GM18519 (cell line): ENCODE data around the gene PTCSC3.
"Not testable (repeated sequence)": the region's sequence is repeated elsewhere in the genome, so short reads cannot be mapped to it uniquely, and the experiment has no call there.

Source experiments
- ATAC-seq: cut with Tn5 transposase; IDR thresholded peaks from one replicate; pipeline ENCODE4 v1.9.1; 2021; ENCODE audit warnings: mild to moderate bottlenecking, moderate library complexity; ENCODE audit not compliant: unreplicated experiment, low FRiP score

The PTCSC3 gene

DNA sequence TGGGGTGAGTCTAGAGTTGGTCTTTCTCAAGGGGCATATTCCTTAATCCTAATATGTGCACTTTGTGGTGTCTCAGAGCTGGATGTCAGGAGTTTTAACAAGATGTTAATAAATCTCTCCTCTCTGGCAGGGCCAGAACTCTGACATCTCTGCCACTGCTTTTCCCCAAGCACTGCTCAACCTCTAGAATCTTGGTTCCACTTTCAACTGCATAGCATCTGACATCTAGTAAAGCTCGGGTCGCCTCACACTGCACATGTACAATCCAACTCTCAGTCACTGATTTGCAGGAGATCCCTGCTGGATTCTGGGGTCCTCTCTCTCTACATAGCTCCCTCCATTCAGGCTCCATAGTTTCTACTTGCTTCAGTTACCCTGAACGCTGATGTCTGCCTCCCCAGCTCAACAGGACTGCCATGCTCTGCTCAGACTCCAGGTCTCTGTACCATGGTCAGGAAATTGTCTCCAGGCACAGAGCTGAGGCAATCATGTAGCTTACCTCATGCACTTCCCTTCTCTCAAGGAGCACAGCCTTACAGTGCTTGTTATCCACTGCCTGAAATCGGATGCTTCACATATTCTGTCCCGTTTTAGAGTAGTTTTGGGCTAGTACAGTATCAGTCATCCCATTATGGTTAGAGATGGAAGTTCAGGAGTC lies 1.6 kb downstream of the PTCSC3 start:
- ATAC-seq = no peak

DNA sequence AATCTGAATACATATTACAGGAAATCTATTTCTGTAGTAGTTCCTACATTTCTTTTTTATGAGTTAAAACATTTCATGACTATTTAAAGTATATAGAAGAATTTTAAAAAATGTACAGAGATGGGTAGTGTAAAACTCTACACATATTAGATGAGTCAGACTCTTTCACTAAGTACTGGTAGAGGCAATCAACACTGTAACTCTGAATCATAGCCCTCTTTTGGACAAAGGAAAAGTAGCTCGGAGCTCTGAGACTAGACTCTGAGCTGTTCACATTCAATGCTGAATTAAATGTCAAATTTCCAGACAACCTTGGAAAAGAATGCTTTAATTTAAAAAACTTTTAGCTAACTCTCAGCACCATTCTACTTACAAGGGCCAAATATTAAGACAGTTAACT lies 3.4 kb downstream of the PTCSC3 start:
- no peak for ATAC-seq

GRCh38 chr14:36171607-36172006 lies 4.9 kb downstream of the PTCSC3 start:
- no peak for ATAC-seq

GRCh38 chr14:36167431-36167830 lies 9.1 kb downstream of the PTCSC3 start:
- no peak for ATAC-seq

GRCh38 chr14:36163451-36163850 lies 13.1 kb downstream of the PTCSC3 start:
- no peak for ATAC-seq

- no peak for ATAC-seq
These were observed 14.3 kb downstream of the PTCSC3 start for GRCh38 chr14:36162267-36162666.

DNA sequence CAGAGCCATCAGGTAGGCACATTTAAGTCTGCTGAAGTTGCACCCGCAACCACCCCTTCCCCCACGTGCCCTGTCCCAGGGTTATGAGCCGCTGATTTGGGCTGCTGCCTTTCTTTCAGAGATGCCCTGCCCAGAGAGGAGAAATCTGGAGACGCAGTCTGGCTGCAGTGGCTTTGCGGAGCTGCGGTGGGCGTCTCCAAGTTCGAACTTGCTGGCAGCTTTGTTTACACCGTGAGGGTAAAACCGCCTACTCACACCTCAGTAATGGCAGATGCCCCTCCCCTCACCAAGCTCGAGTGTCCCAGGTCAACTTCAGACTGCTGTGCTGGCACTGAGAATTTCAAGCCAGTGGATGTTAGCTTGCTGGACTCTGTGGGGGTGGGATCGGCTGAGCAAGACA lies 14.7 kb downstream of the PTCSC3 start:
- no peak for ATAC-seq

DNA sequence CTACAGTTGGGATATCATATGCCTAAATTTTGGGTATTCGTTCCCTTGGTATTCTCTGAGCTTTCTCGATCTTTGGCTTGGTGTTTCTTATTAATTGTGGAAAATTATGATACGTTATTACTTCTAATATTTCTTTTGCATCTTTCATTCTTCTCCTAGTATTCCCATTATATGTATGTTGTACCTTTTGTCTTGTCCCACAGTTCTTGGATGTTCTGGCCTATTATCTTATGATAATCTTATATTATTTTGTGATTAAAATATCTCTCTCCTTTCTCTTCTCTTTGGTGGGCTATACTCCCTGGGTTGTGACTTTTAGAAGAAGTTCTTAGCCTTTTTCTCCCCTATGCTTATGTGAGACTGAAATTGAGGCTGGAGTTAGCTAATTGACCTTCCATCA lies 25.2 kb downstream of the PTCSC3 start:
- ATAC-seq = no peak

DNA sequence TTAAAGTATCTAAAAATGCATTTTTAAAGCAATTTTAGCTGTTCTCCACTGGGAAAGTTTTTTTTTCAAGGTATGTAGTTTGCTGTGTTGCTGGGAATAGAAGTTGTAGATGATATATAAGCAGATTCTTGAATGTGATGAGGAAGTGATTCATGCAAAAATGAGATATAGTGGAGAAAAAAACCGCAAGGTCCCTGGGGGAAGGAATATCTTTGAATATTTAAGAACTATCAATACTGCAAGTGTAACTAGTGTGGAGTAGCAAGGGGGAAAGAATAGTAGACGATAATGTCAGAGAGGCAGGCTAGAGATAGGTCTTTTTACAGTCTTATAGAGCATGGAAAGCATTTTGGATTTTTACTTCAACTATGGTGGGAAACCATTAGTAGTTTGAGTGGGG lies 42.5 kb downstream of the PTCSC3 start:
- no peak for ATAC-seq

DNA sequence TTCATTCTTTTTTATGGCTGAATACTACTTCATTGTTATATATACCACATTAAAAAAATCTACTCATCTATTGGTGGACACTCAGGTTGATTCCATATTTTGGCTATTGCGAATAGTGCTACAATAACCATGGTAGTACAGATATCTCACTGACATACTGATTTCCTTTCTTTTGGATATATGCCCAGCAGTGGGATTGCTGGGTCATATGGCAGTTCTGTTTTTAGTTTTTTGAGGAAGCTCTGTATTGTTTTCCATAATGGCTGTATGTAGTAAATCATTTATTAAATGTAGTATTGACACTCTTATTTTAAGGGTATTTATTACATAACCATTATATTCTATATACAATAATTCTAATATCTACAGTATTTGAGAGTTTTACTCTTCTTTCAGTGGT lies 43.7 kb downstream of the PTCSC3 start:
- ATAC-seq = no peak

GRCh38 chr14:36130186-36130585 lies 46.3 kb downstream of the PTCSC3 start:
- no peak for ATAC-seq

DNA sequence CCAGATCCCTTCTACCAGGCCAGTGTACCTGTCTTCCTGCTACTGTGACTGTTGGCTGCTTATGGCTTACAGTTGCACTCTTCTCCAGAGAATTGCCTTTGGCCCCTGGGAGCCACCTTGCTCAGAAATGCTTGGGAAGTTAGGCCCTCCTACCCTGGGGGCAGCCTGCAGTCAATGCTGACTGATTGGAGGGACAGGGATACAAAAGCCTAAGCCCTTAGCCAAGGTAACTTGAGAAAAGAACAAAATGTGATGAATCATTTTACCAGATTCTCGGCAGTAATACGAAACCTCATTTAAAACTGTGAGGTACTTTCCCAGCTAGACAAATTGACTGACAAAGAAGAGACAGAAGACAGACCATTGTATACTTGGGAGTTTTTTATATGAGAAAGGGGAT lies 47.3 kb downstream of the PTCSC3 start:
- no peak for ATAC-seq

GRCh38 chr14:36113341-36113740 lies 63.2 kb downstream of the PTCSC3 start:
- no peak for ATAC-seq

- ATAC-seq = no peak
These were observed 64.5 kb downstream of the PTCSC3 start for GRCh38 chr14:36111822-36112583.

DNA sequence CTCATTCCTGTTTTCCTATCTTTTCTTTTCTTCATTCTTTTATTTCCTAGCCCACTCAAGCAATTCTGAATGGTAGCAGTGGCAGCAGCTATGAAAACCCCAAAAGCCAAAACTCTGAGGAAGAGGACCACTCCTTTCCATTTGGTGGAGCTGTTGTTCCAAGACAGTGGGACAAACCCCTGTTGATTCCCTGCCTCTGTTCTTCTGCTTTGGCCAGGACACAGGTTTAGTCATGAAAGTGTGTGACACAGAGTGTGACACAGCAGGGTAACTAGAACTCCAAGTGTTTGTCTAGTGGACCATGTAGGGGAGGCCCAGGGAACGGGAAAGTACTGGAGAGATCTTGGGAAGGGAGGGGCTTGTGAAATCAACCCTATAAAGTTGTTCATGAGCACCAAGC lies 71.1 kb downstream of the PTCSC3 start:
- no peak for ATAC-seq

GRCh38 chr14:36104258-36104657 lies 72.3 kb downstream of the PTCSC3 start:
- ATAC-seq = not testable (repeated sequence)

DNA sequence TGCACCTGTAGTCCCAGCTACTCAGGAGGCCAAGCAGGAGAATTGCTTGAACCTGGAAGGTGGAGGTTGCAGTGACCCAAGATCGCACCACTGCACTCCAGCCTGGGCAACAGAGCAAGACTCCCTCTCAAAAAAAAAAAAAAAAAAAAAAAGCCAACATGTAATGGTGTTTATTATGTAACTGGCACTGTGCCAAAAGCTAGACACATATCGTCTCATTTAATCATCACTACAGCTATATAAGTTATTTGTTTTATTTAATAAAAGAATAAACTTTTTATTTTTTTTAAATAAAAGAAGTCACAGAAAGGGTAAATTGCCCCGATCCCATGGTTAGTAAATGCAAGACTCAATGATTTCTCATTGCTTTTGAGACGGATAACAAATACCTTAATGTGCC lies 76.9 kb downstream of the PTCSC3 start:
- ATAC-seq = no peak

GRCh38 chr14:36097356-36097755 lies 79.2 kb downstream of the PTCSC3 start:
- no peak for ATAC-seq

DNA sequence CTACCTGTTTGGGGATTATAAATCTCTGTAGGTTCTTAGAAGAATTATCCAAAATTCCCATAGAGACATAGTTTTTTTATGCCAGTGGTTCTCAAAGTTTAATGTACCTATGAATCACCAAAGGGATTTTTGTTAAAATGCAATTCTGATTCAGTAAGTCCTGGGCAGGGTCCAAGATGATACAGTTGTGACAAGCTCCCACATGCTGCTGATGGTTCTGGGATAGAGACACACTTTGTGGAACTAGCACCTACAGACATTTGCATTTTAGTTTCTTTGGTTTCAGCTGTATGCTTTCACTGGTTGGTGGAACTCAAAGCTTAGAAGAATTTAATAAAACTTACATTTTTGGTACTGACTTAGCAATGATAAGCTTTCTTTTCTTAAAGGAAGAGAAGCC lies 80.4 kb downstream of the PTCSC3 start:
- no peak for ATAC-seq

DNA sequence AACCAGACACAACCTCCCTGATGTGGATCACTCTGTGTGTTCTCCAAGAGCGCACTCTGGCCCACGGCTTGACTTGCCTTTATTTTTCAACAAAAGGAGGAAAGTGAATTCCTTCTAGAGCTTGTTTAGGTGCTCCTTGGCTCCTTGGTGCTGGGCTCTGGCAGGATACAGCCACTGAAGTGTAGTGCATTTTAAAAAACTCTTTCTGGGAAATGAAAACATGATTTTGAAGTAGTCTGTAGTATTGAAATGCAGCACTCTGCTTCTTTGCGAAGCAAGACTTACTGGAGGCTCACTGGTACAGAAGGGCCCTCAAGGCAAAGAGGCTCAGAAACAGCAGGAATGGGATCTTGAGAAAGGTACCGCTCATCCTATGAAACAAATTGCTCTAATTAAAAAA lies 81.6 kb downstream of the PTCSC3 start:
- ATAC-seq = no peak

GRCh38 chr14:36091096-36091495 lies 85.4 kb downstream of the PTCSC3 start:
- no peak for ATAC-seq

- ATAC-seq = no peak
These were observed 89.1 kb downstream of the PTCSC3 start for GRCh38 chr14:36087411-36087810.
